HG03135 (cell line): ENCODE data around the gene ZNF385C.

Experiments used
- ATAC-seq: cut with Tn5 transposase; IDR thresholded peaks from one replicate; pipeline ENCODE4 v1.9.1; 2021; ENCODE audit warnings: mild to moderate bottlenecking, moderate library complexity; ENCODE audit not compliant: unreplicated experiment

The ZNF385C gene

DNA sequence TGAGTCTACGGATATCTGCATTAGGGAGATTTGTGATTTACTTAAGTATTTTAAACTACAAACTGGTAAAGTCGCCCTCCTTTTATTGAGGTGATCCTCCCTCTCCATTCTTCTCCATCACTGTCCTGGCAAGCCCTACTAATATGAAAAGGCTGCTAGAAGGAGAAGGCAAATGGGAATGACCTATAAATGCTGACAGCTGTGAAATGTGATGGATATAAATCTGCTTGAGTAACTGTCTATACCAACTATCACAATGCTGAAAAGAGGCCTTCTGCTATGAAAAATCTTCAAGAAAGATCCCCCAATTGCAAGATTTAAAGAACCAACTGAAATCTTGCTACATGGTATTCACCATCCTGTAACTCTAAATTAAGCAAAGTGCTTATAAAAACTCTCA, 96.5 kb downstream of the ZNF385C start:
- no peak for ATAC-seq

DNA sequence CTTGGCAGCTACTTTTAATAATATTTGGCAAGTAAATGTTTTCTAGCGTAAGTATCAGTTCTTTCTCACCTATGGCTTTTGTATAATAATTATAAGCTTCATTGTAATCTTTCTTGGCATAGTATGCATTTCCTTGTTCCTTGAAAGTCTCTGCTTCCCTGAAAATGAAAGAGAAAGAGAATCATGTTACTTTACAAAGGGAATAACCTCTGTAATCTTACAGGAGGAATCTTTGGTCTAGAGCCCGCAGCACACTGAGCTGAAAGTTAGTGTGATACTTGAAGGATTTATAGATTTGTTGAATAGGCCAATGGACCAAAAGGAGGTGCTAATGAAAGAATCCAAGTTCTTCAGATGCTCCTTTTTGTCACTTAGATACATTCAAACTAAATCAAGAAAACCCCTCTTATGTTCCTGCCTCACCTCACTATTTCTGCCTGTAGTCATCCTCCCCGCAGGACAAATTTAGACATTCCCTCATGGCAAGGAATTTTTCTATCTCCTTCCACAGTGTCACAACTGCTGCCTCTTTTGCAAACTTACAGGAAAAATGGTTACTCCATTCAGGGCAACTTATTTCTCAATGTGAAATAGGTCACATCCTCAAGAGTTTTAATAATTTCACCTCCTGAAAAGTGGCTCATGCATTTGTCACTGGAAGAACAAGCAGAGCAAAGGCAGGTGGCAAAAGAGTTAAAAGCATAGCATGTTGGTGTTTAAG, 97.7 kb downstream of the ZNF385C start:
- no peak for ATAC-seq

- no peak for ATAC-seq
Observed at GRCh38 chr17:41998497-41998896, 99.8 kb downstream of the ZNF385C start.

DNA sequence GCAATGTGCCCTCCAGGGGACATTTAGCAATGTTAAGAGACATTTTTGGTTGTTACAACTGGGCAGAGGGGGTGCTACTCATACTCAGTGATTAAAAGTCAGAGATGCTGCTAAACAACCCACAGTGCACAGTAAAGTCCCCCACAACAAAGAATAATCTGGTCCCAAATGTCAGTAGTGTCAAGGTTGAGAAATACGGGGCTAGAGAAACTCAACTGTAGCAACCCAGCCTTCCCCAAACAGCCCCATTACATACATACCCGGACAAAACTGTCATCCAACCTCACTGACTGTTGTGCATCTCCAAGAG, 101.5 kb downstream of the ZNF385C start:
- ATAC-seq: no peak

DNA sequence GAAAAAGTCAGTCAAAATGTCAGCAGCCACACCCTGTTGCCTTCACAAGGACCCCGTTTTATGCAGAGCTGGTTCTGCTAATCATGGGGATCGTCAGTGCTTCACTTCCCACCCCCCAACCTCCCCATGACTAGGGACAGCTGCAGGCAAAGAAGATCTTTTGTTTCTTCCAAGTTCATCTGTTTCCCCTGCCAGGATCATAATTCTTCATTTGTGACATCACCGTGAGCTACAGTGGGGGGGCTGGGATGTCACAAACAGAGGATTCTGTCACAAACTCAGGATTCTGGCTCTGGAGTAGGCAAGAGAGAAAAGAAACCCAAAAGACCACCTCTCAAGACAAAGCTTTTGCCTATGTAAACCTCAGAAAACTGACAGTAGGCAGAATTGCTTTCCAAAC, 105.7 kb downstream of the ZNF385C start:
- no peak for ATAC-seq

DNA sequence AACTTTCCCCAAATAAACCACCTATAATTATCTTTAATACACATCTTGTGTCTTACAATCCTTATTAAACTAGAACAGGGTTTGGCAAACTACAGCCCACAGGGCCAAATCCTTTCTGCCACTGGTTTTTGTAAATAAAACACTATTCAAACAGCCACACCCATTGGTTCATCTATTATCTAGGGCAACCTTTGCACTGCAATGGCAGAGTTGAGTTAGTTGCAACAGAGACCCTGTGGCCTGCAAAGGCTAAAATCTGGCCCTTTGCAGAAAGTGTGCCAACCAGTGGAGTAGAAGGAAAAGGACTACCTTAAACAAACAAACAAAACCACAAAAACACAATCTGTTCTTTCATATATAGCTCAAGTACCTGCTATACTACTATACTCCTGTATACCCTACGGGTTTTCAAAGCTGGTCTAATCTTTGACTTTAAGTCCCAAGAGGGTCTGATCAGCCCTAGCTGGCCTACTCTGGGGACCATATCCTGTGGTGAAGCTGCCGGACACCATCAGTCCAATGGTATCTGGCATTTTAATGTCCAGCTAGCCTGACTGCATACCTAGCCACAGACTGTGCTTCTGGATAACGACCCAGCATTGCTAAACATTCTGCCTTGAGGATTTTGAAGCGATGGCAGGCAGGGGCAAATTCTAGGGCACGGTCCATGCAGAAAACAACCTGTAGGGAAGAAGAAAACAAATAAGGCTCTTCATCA, 108.4 kb downstream of the ZNF385C start:
- no peak for ATAC-seq

DNA sequence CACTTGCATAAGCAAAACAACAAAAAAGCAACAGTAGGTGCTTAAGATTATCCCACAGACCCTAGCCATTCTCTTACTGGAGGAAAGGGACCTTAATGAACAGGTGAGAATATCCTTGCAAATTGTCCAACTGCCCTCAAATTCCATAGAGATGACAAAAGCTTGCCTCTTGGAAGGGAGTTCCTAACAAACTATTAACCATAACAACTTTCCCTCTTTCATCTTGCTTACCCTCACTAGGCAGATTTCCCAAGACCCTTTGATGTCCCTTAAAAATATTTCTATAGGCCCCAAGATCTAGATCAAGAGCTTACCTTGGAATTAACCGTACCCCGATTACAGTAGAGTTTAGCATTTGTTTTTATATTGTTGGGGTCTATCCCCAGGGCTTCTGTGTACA, 109.9 kb downstream of the ZNF385C start:
- no peak for ATAC-seq

GRCh38 chr17:41987642-41988041, 110.6 kb downstream of the ZNF385C start:
- no peak for ATAC-seq

DNA sequence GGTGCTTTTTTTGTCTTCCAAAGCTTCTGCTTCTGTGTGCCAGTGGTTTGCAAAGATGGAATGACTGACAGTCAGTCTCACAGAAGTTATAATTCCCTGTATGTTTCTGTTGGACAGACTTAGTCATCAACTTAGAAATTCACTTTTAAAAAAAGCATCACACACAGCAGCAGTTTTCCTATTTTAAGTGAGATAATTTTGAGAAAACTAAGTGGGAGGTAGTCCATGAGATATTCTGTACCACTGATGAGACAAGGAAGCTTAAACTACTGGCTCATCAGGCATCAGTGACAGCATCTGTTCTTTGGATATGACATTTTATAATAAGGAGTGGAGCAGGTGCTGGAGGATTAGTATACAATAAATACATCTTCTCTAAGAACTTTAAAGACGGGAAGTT, 111.6 kb downstream of the ZNF385C start:
- ATAC-seq: no peak

DNA sequence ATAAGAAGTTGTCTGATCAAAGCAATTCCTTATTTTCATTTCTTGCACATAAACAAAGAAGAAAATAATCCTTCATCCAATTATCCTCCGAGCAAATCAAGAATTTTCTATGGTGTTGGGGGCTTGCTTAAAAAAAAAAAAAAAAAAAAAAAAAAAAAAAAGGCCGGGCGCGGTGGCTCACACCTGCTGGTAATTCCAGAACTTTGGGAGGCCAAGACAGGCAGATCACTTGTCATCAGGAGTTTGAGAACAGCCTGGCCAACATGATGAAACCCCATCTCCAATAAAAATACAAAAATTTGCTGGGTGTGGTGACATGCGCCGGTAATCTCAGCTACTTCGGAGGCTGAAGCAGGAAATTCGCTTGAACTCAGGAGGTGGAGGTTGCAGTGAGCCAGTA, 112.4 kb downstream of the ZNF385C start:
- no peak for ATAC-seq

DNA sequence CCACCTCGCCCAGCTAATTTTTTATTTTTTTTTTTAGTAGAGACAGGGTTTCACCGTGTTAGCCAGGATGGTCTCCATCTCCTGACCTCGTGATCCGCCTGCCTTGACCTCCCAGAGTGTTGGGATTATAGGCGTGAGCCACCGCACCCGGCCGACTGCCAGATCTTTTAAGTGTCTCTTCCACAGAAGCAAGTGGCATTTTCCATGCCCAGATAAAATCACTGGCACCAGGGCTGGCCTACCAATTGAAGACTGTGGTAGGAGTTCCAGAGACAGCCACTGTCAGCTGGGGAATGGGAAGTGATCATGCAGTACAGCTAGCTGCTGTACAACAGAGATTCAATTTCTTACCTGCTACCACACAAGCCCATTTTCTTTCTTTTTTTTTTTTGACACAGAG, 113.8 kb downstream of the ZNF385C start:
- ATAC-seq: no peak

DNA sequence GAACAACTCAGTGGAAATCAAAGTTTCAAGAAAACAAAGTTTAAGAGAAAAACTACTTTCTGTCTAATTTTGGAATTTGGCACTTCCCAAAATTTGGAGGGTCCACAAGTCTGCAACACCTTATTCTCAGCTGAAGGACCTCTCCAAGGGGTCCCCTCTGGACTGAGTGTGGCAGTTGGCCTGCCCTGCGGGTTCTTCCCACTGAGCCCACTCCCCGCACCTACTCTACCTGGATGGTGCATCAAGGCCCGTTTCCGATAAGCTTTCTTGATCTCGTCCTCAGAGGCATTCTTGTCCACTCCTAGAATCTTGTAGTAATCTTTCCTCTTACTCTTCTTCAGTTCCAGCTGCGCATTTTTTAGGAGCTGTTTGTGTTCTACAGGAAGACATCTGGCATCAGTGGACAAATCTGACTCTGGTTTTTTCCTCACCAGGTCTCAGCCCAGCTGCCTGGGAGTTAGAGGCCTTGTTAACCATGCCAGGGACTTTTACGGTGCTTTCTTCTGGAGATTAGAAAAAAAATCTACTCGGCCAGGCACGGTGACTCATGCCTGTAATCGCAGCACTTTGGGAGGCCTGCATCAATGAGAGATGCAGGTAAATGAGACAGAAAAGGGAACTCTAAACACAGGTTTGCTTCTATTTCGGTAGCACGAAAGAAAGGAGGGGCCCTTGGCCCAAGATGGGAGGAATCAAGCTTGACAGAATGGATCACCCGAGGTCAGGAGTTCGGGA, 116.1 kb downstream of the ZNF385C start:
- no peak for ATAC-seq

DNA sequence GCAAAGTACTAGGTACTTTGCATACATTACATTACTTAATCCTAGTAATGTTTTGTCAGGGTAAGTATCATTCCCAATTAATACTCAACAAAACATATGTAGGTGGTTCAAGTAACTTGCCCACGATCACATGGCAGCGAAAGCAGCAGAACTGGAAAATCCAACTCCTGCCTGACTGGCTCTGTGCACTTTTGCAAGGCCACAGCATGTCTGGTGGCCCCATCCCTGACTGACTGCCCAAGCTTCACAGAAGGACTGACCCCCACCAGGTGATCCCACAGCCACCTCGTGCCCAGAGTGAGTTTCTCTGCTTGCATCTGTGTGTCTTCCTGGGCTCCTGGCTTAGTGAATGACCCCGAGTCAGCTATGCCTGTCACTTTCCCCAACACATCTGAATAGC, 120.3 kb downstream of the ZNF385C start:
- ATAC-seq: no peak

DNA sequence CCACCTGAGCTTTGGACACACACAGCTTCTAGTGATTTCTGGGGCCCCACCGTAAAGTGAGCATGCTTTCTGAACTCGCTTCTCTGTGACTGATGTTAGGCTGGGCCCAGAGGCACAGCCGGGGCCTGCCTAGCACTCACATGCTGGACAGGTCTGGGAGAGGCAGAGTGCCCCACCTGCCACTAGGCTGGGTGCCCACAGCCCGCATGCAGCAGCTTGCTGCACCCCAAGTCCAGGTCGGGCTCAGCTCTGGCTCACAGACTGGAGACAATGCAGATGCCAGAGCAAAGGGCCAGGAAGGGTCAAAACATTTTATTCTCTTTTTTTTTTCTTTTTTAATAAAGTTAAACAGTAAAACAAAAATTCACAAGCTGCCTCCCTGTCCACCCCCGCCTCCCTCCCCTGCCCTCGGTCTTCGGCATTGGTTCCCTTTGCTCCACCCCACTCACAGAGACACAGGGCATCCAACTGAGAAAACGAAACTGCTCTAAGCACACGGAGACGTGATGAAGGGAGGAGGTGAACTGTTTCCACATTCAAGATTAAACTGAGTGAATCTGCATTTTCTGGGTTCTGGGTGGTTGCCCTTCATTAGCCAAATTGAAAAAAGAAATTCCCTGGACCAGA, 122.0 kb downstream of the ZNF385C start:
- ATAC-seq: no peak
